ENCODE data around the gene APOBEC2.

- TF ChIP-seq CTCF (IDR thresholded peaks at IDR 0.05) (no peak), POLR2A (IDR thresholded peaks at IDR 0.05) (no peak)
Measured at GRCh38 chr6:41074692-41075436, 21.9 kb downstream of the APOBEC2 start.
